HG02759 (cell line): Measurements from ENCODE around the gene DCT.

ENCODE experiments used
- ATAC-seq: cut with Tn5 transposase; IDR thresholded peaks from one replicate; pipeline ENCODE4 v1.9.1; 2021; ENCODE audit warnings: mild to moderate bottlenecking, moderate library complexity; ENCODE audit not compliant: unreplicated experiment

Gene DCT

GRCh38 chr13:94454906-94455305, 24.6 kb downstream of the DCT start:
- ATAC-seq, result peak; percentile 52

GRCh38 chr13:94454334-94454733, 25.1 kb downstream of the DCT start:
- no peak for ATAC-seq

- ATAC-seq, result no peak
Observed at GRCh38 chr13:94444826-94445225, 34.7 kb downstream of the DCT start.

GRCh38 chr13:94435604-94436226, 43.8 kb downstream of the DCT start:
- ATAC-seq, result peak; percentile 51

- ATAC-seq, result peak; percentile 77
Observed at GRCh38 chr13:94433055-94433961, 46.2 kb downstream of the DCT start.

GRCh38 chr13:94431987-94432386, 47.5 kb downstream of the DCT start:
- ATAC-seq, result no peak

- no peak for ATAC-seq
Observed at GRCh38 chr13:94431574-94431973, 47.9 kb downstream of the DCT start.

GRCh38 chr13:94427313-94427953, 52.0 kb downstream of the DCT start:
- no peak for ATAC-seq

- no peak for ATAC-seq
Observed at GRCh38 chr13:94419925-94420305, 59.6 kb downstream of the DCT start.

GRCh38 chr13:94419304-94419924, 60.1 kb downstream of the DCT start:
- ATAC-seq, result peak; percentile 65

GRCh38 chr13:94417294-94417693, 62.2 kb downstream of the DCT start:
- no peak for ATAC-seq

GRCh38 chr13:94416454-94417080, 62.9 kb downstream of the DCT start:
- ATAC-seq, result no peak

- no peak for ATAC-seq
Observed at GRCh38 chr13:94415500-94416237, 63.8 kb downstream of the DCT start.

- ATAC-seq, result no peak
Observed at GRCh38 chr13:94414708-94415107, 64.8 kb downstream of the DCT start.

- ATAC-seq, result no peak
Observed at GRCh38 chr13:94414141-94414540, 65.3 kb downstream of the DCT start.

GRCh38 chr13:94413598-94413944, 65.9 kb downstream of the DCT start:
- no peak for ATAC-seq

- no peak for ATAC-seq
Observed at GRCh38 chr13:94412870-94413597, 66.4 kb downstream of the DCT start.

GRCh38 chr13:94411747-94412146, 67.7 kb downstream of the DCT start:
- no peak for ATAC-seq

- no peak for ATAC-seq
Observed at GRCh38 chr13:94408314-94409036, 71.0 kb downstream of the DCT start.
